Endodermal cell (in vitro differentiated cells): ENCODE measurements around the gene BMP2. TPM values are rescaled to one million over a fixed set of nuclear protein-coding genes. Genes with fewer than 3 reads are reported as not detected.

ENCODE experiments used
- DNase-seq: peaks from one replicate; pipeline ENCODE4 v3.0.0-alpha.2; 2017
- H3K27ac ChIP-seq: 2 replicates; pipeline ENCODE4 v1.5.1; 2013; ENCODE audit warnings: mild to moderate bottlenecking, low read depth, low read length, moderate library complexity
- H3K27me3 ChIP-seq: 2 replicates; pipeline ENCODE4 v1.6.1; 2013; ENCODE audit warnings: mild to moderate bottlenecking, low read length, moderate library complexity; ENCODE audit not compliant: insufficient read depth, control insufficient read depth, poor library complexity, severe bottlenecking
- H3K36me3 ChIP-seq: 2 replicates; pipeline ENCODE4 v1.7.0; 2013; ENCODE audit warnings: mild to moderate bottlenecking, low read length, moderate library complexity; ENCODE audit not compliant: control insufficient read depth, insufficient read depth
- H3K4me1 ChIP-seq: one replicate; pipeline ENCODE4 v1.7.0; 2013; ENCODE audit warnings: low read length; ENCODE audit not compliant: control insufficient read depth, insufficient read depth
- H3K4me3 ChIP-seq: 2 replicates; pipeline ENCODE4 v1.5.1; 2013; ENCODE audit warnings: mild to moderate bottlenecking, low read length, moderate library complexity
- H3K9ac ChIP-seq: 2 replicates; pipeline ENCODE4 v1.6.1; 2013; ENCODE audit warnings: mild to moderate bottlenecking, low read length, moderate library complexity; ENCODE audit not compliant: poor library complexity, severe bottlenecking; ENCODE audit errors: extremely low read depth
- H3K9me3 ChIP-seq: 2 replicates; pipeline ENCODE4 v1.6.1; 2013; ENCODE audit warnings: mild to moderate bottlenecking, low read length, moderate library complexity; ENCODE audit not compliant: control insufficient read depth
- H3K27ac Mint-ChIP-seq: 2 replicates; pipeline ENCODE4 v1.8.0; 2020; ENCODE audit warnings: mixed read lengths
- H3K27me3 Mint-ChIP-seq: 2 replicates; pipeline ENCODE4 v1.8.0; 2021; ENCODE audit warnings: mild to moderate bottlenecking, mixed read lengths; ENCODE audit not compliant: insufficient read depth
- H3K36me3 Mint-ChIP-seq: 2 replicates; pipeline ENCODE4 v1.8.0; 2020; ENCODE audit warnings: low read depth, mixed read lengths
- H3K4me1 Mint-ChIP-seq: 2 replicates; pipeline ENCODE4 v1.8.0; 2020; ENCODE audit warnings: mixed read lengths
- H3K4me3 Mint-ChIP-seq: 2 replicates; pipeline ENCODE4 v1.8.0; 2020; ENCODE audit warnings: mild to moderate bottlenecking, moderate library complexity, mixed read lengths
- H3K9me3 Mint-ChIP-seq: 2 replicates; pipeline ENCODE4 v1.8.0; 2020; ENCODE audit warnings: mild to moderate bottlenecking, mixed read lengths
- CTCF ChIP-seq: fragments of 200-600 bp; sonication (generic); conservative IDR thresholded peaks from 2 replicates; pipeline ENCODE4 v1.5.0; 2021; ENCODE audit warnings: antibody characterized with exemption, mild to moderate bottlenecking
- WGBS, 2 experiments: methylation state at CpG; one replicate each; pipeline versions ENCODE4 v1.1.5 to v1.1.7; 2013; ENCODE audit warnings: missing lambda C conversion rate in 2 of 2, mixed read lengths in 1 of 2; ENCODE audit not compliant: insufficient coverage in 1 of 2, insufficient read length in 1 of 2; 5-methylcytosine and 5-hydroxymethylcytosine counted together
- total RNA-seq, 2 donors: library from RNA; stranded (reverse); fragmentation: NEBNext Ultra II Directional in 1 of 2; extraction: Animal tissue kit (Norgen Biotek cat#: 25700) in 1 of 2; gene quantifications; 2 replicates in 1 of 2; 3 replicates in 1 of 2; pipeline ENCODE4 v1.2.1, GENCODE V29; 2021

The BMP2 gene
- total RNA-seq, 2 donors from 2014 or later: 132 to 205 TPM

- H3K9me3 ChIP-seq: peaks cover 22% of the 10 kb centered on the region
- H3K4me3 Mint-ChIP-seq: no peak overlapping the region
- peaks cover 41% of the 10 kb centered on the region for H3K4me1 Mint-ChIP-seq
- no peak overlapping the region for H3K27ac Mint-ChIP-seq
- 100% methylated on average over 1 of the region's 1 CpG; no CpG with 5 or more reads in 1 of the 2 experiments for WGBS, 2 experiments
- no peak overlapping the region for H3K9ac ChIP-seq
- peaks cover 3% of the 10 kb centered on the region for H3K36me3 Mint-ChIP-seq
- H3K4me3 ChIP-seq: no peak overlapping the region
- no peaks in the 10 kb centered on the region for H3K27me3 Mint-ChIP-seq
- no peak for DNase-seq
- H3K9me3 Mint-ChIP-seq: peaks cover 5% of the 10 kb centered on the region
- TF ChIP-seq CTCF: no peak
- peaks cover 14% of the 10 kb centered on the region for H3K4me1 ChIP-seq
- H3K27me3 ChIP-seq: no peaks in the 10 kb centered on the region
- H3K27ac ChIP-seq: no peak overlapping the region
- H3K36me3 ChIP-seq: no peaks in the 10 kb centered on the region
These were observed 28.1 kb upstream of the BMP2 start for GRCh38 chr20:6739406-6739805.

GRCh38 chr20:6740096-6740495 is 27.4 kb upstream of the BMP2 start:
- TF ChIP-seq CTCF: no peak
- Histone ChIP-seq H3K9me3 (peaks cover 18% of the 10 kb centered on the region), H3K36me3 (no peaks in the 10 kb centered on the region), H3K4me3 (no peak overlapping the region), H3K27me3 (no peaks in the 10 kb centered on the region), H3K4me1 (peaks cover 14% of the 10 kb centered on the region), H3K27ac (no peak overlapping the region), H3K9ac (no peak overlapping the region)
- Mint-ChIP-seq H3K27me3 (no peaks in the 10 kb centered on the region), H3K4me3 (no peak overlapping the region), H3K4me1 (peaks cover 41% of the 10 kb centered on the region), H3K27ac (no peak overlapping the region), H3K36me3 (peaks cover 3% of the 10 kb centered on the region), H3K9me3 (peaks cover 4% of the 10 kb centered on the region)
- 98 to 100% methylated on average over 2 to 3 of the region's 3 CpGs for WGBS, 2 experiments
- DNase-seq: no peak

GRCh38 chr20:6744180-6744579 is 23.3 kb upstream of the BMP2 start:
- Histone ChIP-seq H3K27me3 (no peaks in the 10 kb centered on the region), H3K4me1 (peaks cover 7% of the 10 kb centered on the region), H3K9ac (no peak overlapping the region), H3K4me3 (no peak overlapping the region), H3K9me3 (peaks cover 6% of the 10 kb centered on the region), H3K27ac (no peak overlapping the region), H3K36me3 (no peaks in the 10 kb centered on the region)
- no peak for DNase-seq
- H3K4me3 Mint-ChIP-seq: no peak overlapping the region
- no peaks in the 10 kb centered on the region for H3K36me3 Mint-ChIP-seq
- H3K27me3 Mint-ChIP-seq: no peaks in the 10 kb centered on the region
- no peak overlapping the region for H3K27ac Mint-ChIP-seq
- H3K9me3 Mint-ChIP-seq: peaks cover 2% of the 10 kb centered on the region
- no peak for TF ChIP-seq CTCF
- H3K4me1 Mint-ChIP-seq: peaks cover 18% of the 10 kb centered on the region
- WGBS, 2 experiments: 87% methylated on average over 1 of the region's 1 CpG; no CpG with 5 or more reads in 1 of the 2 experiments
